Lower lobe of right lung (tissue), 2 donors: Measurements from ENCODE around the gene TREML4. TPM values are rescaled to one million over a fixed set of nuclear protein-coding genes. Genes with fewer than 3 reads are reported as not detected.

Experiments used
- ATAC-seq, 2 donors: fragments of 200-7000 bp; cut with Tn5 transposase; one replicate each; pipeline ENCODE4 v1.9.1; 2020 to 2022; ENCODE audit warnings: mild to moderate bottlenecking in 2 of 2, moderate library complexity in 2 of 2
- DNase-seq: peaks from one replicate; pipeline ENCODE4 v3.0.0-alpha.2; 2020
- H3K27ac ChIP-seq: fragments of 200-600 bp; one replicate; pipeline ENCODE4 v1.8.0; 2022
- H3K27me3 ChIP-seq: fragments of 200-600 bp; one replicate; pipeline ENCODE4 v1.8.0; 2022; ENCODE audit warnings: low read depth
- H3K36me3 ChIP-seq: fragments of 200-600 bp; one replicate; pipeline ENCODE4 v1.8.0; 2022; ENCODE audit warnings: mild to moderate bottlenecking
- H3K4me1 ChIP-seq: fragments of 200-600 bp; one replicate; pipeline ENCODE4 v1.8.0; 2022
- H3K4me3 ChIP-seq: fragments of 200-600 bp; one replicate; pipeline ENCODE4 v1.8.0; 2022; ENCODE audit warnings: mild to moderate bottlenecking
- H3K9me3 ChIP-seq: fragments of 200-600 bp; one replicate; pipeline ENCODE4 v1.8.0; 2022
- intact Hi-C: fragments of 100-400 bp; cut with DNase I; formaldehyde crosslinking; loops from one replicate; pipeline ENCODE4 v1.11.0; 2022
- total RNA-seq: library from RNA; stranded (reverse); fragmentation: NEBNext Ultra II Directional; extraction: Animal tissue kit (Norgen Biotek cat#: 25700); gene quantifications from one replicate; pipeline ENCODE4 v1.2.1, GENCODE V29; 2021
- TF ChIP-seq, protein P1 (sequence below): fragments of 200-600 bp; IDR thresholded peaks from one replicate; pipeline ENCODE4 v1.8.0; 2022; ENCODE audit warnings: antibody characterized with exemption, mild to moderate bottlenecking
- donor health status: DM: no; HTN: yes; CAD: no; lungs with severe emphysema.

TREML4 gene
- total RNA-seq, 1 donor from 2014 or later: not detected

DNA sequence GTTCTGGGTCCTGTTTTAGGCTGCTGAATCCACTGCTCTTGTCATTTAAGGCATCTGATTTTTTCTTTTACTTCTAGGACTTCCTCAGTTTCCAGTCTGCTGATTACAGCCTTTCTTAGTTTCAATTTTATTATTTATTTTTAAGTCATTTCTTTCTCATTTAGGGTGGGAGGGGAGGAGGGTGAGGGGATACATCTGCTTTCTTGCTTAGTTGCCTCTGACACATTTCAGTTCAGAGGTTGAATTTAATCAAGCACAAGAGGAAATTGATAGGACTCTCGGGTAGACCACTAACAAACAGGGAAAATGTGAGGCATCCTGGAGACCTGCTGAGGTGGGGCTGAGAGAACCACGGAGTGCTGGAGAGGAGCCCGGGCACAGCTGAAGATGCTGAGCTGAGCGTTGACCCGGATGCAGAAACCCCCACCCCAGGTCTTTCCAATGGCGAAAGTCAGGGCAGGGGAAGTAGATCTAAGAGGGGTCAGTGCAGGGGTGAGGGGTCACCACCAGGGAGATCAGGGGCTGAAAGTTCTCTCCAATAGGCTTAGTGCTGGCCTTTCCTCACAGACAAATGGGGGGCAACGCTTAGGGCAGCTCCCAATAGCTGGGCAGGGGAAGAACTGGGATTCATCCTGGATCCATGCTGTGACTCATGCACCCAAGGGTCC is 19.6 kb upstream of the TREML4 start:
- Histone ChIP-seq H3K27ac (no peak overlapping the region), H3K36me3 (no peaks in the 10 kb centered on the region), H3K27me3 (no peaks in the 10 kb centered on the region), H3K4me3 (no peak overlapping the region), H3K9me3 (no peaks in the 10 kb centered on the region), H3K4me1 (no peaks in the 10 kb centered on the region)
- ATAC-seq: no peak
- intact Hi-C loops: no loop called here
- DNase-seq: no peak
- TF ChIP-seq, protein P1, sequence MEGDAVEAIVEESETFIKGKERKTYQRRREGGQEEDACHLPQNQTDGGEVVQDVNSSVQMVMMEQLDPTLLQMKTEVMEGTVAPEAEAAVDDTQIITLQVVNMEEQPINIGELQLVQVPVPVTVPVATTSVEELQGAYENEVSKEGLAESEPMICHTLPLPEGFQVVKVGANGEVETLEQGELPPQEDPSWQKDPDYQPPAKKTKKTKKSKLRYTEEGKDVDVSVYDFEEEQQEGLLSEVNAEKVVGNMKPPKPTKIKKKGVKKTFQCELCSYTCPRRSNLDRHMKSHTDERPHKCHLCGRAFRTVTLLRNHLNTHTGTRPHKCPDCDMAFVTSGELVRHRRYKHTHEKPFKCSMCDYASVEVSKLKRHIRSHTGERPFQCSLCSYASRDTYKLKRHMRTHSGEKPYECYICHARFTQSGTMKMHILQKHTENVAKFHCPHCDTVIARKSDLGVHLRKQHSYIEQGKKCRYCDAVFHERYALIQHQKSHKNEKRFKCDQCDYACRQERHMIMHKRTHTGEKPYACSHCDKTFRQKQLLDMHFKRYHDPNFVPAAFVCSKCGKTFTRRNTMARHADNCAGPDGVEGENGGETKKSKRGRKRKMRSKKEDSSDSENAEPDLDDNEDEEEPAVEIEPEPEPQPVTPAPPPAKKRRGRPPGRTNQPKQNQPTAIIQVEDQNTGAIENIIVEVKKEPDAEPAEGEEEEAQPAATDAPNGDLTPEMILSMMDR: no peak

DNA sequence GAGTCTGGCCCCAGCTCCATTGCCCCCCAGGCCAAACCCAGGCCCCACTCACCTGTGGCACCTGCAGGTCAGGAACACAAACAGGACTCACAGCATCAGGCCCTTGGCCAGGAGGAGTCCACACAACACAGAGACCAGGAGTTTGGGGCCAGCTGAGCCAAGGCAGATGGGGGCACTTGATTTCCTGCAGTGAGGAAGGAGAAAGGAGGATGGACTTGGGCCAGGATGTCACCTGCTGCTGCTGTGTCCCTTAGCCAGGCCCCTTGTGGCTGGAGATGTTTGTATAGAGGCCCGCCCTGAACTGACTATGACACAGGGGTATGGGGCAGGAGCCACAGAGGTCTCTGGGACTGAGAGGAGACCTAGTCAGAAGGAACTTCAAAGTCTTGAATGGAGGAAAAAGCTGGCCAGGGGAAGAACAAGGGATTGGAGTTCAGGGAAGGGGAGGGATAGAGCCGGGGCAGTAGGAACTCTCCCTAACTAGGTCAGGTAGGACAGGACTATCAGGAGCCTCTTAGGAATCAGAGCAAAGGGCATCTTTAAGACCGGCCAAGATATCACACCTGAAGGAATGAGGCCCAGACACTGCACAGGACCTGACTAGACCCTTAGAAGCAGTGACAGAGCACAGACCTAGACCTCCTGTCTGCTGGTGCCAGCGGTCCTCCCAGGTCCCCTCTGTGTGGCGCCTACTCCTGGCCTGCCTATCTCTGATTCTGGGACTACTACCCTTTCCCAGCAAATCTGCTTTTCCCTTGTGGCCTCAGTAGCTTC is 18.4 kb upstream of the TREML4 start:
- no peak for ATAC-seq
- TF ChIP-seq, protein P1: no peak

DNA sequence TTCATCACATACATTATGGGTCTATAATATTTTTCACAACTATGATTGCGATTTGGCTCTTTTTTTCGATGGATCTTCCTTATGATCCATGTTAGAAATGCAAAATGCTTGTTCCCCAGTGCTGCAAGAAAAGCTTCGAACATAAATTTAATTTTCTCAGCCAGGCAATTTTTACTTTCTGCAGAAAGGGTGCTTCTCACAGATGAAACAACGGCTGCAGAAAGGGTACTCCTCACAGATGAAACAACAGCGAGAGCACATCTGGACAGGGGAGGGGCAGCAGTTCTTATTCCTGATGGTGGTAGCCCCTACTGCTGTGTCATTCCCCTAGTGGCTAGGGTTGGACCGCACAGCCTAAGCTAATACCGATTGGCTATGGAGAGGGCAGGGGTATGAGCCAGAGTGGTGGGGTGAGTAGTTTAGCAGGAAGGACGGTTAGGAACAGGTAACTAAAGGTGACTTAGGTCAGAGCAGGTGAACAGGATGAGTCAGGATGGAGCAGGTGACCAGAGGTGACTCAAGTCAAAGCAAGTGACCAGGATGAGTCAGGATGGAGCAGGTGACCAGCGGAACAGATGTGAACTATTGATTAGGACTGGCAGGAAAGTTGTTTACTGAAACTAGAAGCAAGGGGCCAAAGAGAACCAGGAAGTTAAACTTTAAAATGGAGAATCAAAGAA is 13.4 kb upstream of the TREML4 start:
- intact Hi-C loops: no loop called here
- TF ChIP-seq, protein P1: no peak
- no peak for DNase-seq
- H3K36me3 ChIP-seq: no peaks in the 10 kb centered on the region
- H3K9me3 ChIP-seq: peaks cover under 1% of the 10 kb centered on the region
- H3K27ac ChIP-seq: no peak overlapping the region
- no peak for ATAC-seq
- H3K4me3 ChIP-seq: no peak overlapping the region
- H3K4me1 ChIP-seq: no peaks in the 10 kb centered on the region
- H3K27me3 ChIP-seq: no peaks in the 10 kb centered on the region

More for the DNA sequence above, 18.4 kb upstream of the TREML4 start:
- Histone ChIP-seq H3K27ac (no peak overlapping the region), H3K4me1 (no peaks in the 10 kb centered on the region), H3K9me3 (no peaks in the 10 kb centered on the region), H3K36me3 (no peaks in the 10 kb centered on the region), H3K27me3 (no peaks in the 10 kb centered on the region), H3K4me3 (no peak overlapping the region)
- intact Hi-C loops: no loop called here
- DNase-seq: no peak

DNA sequence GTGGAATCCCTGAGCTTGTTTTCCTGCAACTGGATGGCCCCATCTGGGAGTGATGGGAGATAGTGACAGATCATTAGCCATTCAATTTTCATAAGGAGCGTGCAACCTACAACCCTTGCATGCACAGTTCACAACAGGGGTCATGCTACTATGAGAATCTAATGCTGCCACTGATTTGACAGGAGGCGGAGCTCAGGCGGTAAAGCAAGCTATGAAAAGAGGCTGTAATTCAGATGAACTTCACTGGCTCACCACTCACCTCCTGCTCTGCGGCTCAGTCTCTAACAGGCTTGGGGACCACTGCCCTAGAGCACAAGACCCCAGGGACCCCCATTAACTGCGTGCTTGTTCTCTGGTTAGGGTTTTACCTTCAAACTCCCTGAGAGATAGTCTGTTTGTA is 12.4 kb upstream of the TREML4 start:
- Histone ChIP-seq H3K4me3 (no peak overlapping the region), H3K36me3 (no peaks in the 10 kb centered on the region), H3K27ac (no peak overlapping the region), H3K9me3 (peaks cover 3% of the 10 kb centered on the region), H3K27me3 (no peaks in the 10 kb centered on the region), H3K4me1 (no peaks in the 10 kb centered on the region)
- intact Hi-C loops: no loop called here
- DNase-seq (no peak), ATAC-seq (no peak)
- TF ChIP-seq, protein P1: no peak

DNA sequence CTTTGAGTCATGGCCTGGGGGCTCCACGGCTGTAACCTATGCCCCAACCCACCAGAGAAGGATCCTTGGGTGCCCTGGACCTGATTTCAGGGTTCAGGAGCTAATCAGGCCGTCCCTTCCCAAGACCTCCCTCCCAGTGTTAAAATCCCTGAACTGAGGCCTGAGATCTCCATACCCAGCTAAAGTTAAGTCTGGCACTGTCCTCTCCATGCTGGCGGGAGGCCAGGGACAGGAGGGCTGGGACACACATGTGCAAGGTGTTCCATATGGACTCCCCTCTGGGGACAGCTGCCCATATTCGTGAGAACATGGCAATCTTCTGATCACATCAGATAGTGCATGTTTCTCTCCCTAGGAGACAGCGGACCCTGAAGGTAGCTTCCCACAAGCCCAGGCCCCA is 11.5 kb upstream of the TREML4 start:
- TF ChIP-seq, protein P1: no peak
- no peaks in the 10 kb centered on the region for H3K4me1 ChIP-seq
- H3K9me3 ChIP-seq: peaks cover 3% of the 10 kb centered on the region
- ATAC-seq: no peak
- no peaks in the 10 kb centered on the region for H3K36me3 ChIP-seq
- no peaks in the 10 kb centered on the region for H3K27me3 ChIP-seq
- intact Hi-C loops: no loop called here
- no peak for DNase-seq
- no peak overlapping the region for H3K4me3 ChIP-seq
- H3K27ac ChIP-seq: no peak overlapping the region
